Testis (tissue), 2 donors: Measurements from ENCODE around the gene HK1.

Experiments
- POLR2A ChIP-seq: fragments of 450-650 bp; IDR thresholded peaks from one replicate; pipeline ENCODE4 v1.6.1; 2017; ENCODE audit warnings: antibody characterized with exemption, mild to moderate bottlenecking, moderate library complexity
- TF ChIP-seq, protein P1 (sequence below), 3 experiments: fragments of 450-650 bp in 2 of 3; fragments of 200-600 bp in 1 of 3; sonication (generic) in 1 of 3; IDR thresholded peaks; one replicate each; pipeline ENCODE4 v1.5.1; 2016 to 2019; ENCODE audit warnings: antibody characterized with exemption in 3 of 3, mild to moderate bottlenecking in 2 of 3, moderate library complexity in 1 of 3

DNA sequence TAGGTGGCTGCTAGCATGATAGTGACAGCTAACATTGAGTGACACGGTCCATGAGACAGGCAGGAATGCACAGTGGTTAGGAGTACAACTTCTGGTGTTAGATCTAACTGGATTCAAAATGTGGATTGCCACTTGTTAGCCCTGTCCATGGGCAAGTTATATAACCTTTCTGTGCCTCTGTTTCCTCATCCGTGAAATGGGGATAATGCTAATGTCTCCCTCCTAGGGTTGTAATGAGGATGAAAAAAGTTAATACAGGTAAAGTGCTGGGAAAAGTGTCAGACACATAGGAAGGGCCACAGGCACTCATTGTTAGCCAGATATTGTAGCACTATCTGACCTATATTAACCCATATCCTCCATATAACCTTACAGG, 96.6 kb downstream of the HK1 start:
- TF ChIP-seq POLR2A: no peak
- TF ChIP-seq, protein P1, sequence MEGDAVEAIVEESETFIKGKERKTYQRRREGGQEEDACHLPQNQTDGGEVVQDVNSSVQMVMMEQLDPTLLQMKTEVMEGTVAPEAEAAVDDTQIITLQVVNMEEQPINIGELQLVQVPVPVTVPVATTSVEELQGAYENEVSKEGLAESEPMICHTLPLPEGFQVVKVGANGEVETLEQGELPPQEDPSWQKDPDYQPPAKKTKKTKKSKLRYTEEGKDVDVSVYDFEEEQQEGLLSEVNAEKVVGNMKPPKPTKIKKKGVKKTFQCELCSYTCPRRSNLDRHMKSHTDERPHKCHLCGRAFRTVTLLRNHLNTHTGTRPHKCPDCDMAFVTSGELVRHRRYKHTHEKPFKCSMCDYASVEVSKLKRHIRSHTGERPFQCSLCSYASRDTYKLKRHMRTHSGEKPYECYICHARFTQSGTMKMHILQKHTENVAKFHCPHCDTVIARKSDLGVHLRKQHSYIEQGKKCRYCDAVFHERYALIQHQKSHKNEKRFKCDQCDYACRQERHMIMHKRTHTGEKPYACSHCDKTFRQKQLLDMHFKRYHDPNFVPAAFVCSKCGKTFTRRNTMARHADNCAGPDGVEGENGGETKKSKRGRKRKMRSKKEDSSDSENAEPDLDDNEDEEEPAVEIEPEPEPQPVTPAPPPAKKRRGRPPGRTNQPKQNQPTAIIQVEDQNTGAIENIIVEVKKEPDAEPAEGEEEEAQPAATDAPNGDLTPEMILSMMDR (IDR thresholded peaks at IDR 0.05): no peak
